HG03457 (cell line): ENCODE results near the gene CNN3.

Source experiments
- ATAC-seq: cut with Tn5 transposase; IDR thresholded peaks from one replicate; pipeline ENCODE4 v1.9.1; 2021; ENCODE audit warnings: moderate number of reproducible peaks; ENCODE audit not compliant: unreplicated experiment

Gene CNN3

DNA sequence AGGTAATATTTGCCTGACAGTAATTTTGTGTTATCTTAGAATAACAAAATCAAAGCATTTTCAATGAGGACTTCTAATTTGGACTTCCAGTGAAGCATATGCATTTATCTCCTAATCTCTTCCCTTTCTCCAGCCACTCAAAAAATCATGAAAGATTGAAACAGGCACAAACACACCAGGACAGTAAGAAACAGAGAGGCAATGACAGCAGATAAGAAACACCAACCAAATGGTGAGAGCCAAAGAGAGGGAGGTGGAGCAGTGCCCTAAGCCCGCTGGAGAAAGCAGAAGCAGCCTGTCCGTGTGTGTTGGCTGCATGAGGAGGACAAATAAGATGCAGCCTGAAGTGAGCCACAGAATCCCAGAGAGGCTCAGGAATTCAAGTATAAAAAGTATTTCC is 67.7 kb downstream of the CNN3 start:
- no peak for ATAC-seq

DNA sequence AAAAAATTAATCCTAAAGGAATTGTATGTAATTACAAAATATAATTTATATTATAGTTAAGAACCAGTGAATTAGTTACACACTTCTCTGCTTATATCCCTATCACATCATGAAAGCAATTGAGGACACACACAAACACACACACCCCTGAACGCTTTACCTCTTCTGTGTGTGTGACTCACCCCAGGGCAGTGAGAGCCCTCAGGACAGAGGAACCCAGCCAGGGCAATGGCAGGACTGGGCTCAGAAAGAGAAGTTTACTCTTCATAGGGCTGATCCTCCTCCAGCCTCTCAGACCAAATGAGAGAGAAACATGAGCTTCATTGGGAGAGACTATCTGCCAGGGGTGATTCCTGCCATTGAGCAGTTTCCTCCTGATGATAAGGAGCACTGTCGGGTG is 68.6 kb downstream of the CNN3 start:
- ATAC-seq = no peak

DNA sequence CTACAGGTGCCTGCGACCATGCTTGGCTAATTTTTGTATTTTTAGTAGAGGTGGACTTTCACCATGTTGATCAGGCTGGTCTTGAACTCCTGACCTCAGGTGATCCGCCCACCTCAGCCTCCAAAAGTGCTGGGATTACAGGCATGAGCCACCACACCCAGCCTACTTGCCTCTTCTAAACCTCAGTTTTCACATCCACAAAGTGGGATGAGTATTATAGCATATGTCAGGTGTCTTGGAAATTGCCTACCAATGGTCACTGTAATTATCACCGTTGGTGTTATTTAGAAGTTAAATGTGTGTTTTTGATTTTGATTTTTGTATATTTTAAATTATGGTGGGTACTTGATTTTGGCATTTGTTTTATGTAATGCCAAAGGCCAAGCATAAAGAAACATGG is 70.0 kb downstream of the CNN3 start:
- no peak for ATAC-seq

DNA sequence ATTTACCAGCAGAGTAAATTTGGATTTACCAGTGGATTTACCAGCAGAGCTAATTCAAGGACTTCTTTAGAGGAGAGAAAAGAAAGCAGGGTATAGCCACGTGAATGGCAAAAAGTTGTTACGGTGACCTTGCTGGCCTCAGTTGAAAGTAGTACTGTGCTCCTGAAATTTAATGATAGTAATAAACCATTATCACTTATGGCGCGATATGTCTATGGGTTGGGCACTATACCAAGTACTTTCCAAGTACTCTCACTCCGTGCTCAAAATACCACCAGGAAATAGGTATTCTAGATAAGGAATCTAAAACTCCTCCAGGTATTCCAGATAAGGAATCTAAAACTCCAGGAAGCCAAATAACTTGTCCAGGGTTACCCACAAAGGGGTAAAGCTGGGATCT is 70.9 kb downstream of the CNN3 start:
- ATAC-seq = no peak

DNA sequence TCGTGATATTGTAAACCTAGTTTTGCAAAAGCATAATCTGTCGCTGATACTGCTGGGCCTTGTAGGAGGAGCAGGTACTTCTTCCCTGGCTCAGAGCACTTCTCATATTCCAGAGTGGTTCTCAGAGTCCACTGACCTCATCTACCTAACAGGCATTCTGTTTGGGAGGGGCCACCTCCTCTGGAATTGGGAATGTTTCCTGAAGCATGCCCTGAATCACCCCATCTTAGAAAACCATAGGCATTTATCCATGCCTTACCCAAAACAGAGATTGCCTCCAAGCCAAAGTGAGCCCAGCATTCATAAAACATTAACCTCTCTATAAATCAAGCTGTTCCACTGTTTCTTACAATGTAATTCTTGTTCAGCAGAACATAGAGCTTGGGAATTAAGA is 71.6 kb downstream of the CNN3 start:
- no peak for ATAC-seq

DNA sequence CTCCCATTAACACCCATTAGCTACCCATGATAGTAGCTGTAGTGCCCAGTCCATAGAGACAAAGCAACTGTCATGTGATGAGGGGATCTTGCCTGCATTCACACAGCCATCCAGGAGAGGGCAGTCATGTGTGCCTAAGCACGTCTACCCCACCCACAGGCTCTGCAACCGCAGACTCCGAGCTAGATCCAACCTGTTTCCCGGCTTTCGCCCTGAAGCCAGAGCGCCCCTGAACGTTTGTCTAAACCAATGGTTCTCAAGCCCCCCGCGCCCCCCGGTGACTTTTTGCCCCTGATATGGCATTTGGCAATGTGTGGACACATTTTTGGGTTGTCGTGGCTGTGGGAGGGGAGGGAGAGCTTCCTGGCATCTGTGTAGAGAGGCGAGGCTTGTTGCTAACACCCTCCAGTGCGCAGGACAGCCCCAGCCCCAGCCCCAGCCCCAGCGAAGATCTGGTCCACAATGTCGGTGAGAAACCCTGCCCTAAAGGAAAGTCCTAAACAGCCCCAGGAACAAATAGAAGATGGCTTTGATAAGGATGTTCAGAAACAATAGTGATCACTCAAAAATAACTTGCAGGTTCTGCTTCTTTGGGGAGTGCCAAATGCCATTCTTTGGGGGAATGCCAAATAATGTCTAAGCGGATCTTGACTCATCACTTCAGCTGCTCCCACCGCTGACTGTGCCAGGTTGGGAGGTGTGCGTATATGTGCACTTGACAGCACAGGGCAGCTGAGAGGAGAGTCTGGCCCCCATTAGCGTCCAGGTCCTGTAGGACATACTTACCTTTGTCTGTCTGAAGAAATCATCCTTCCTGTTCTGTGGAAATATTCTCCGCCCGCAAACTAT is 72.2 kb downstream of the CNN3 start:
- peak; percentile 99 for ATAC-seq

DNA sequence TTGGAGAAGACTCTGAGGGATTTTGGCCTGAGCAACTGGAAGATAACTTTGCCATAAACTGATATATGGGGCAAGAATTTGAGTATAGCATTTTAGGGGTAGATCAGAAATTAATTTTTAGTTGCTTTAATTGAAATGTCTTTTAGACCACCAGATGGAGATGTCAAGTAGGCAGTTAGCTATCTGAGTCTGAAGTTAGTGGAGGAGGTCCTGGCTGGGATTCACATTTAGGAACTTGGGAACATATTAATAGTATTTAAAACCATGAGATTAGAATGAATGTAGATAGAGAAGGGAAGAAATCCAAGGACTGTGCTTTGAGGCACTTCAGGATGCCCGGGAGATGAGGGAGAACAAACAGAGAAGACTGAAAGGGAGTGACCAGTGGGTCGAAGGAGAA is 74.1 kb downstream of the CNN3 start:
- ATAC-seq = no peak

DNA sequence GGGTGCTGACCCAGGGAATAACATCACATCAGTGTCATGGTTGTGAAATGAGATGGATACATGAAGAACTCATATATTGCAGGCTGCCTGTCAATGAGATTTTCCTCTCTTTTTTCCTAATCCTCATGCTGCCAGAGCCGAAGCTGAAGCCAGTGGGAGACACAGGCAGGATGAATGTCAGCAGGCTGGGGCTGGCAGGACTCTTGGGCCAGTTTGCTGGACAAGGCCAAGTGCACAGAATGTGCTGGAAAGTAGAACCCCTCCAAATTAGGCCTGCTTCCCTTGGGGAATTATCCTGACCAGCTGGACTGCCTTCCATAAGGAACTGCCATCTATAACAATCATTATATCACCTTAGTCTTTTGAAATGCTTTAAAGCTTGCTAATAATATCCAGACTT is 75.3 kb downstream of the CNN3 start:
- ATAC-seq = no peak
